H1 (cell line): ENCODE data around the gene ATOH8. TPM values are rescaled to one million over a fixed set of nuclear protein-coding genes. Genes with fewer than 3 reads are reported as not detected.
A peak's percentile ranks its signal among the peaks of the same experiment; 100 is the strongest.

ENCODE experiments used
- CTCF ChIA-PET: fragments of 300-600 bp; sonication (Branson Sonifier 250); formaldehyde crosslinking; loops from one replicate; lab custom pipeline; 2021; ENCODE audit not compliant: partially characterized antibody; lab: Charles Lee
- POLR2A ChIA-PET: fragments of 300-600 bp; sonication (Branson Sonifier 250); formaldehyde crosslinking; loops from one replicate; lab custom pipeline; 2021; ENCODE audit warnings: inconsistent platforms; ENCODE audit not compliant: partially characterized antibody; lab: Charles Lee
- DNase-seq, 2 experiments: peaks; one replicate each; pipeline versions ENCODE4 v3.0.0 to v3.0.0-alpha.2; 2010 to 2022; ENCODE audit warnings: low spot score in 2 of 2, low read depth in 1 of 2, mixed read lengths in 1 of 2
- FAIRE-seq: peaks from 2 replicates; lab custom pipeline; 2011; peaks lifted over from hg19 to GRCh38; lab: Jason Lieb, UNC
- H2AFZ ChIP-seq: 2 replicates; pipeline ENCODE4 v1.8.1; 2012; ENCODE audit warnings: low read length, inconsistent platforms
- H2AK5ac ChIP-seq: 2 replicates; pipeline ENCODE4 v1.6.1; 2013; ENCODE audit warnings: low read depth, low read length
- H2BK120ac ChIP-seq: replicated peaks from 2 replicates; pipeline ENCODE3; 2013; ENCODE audit warnings: low read depth, low read length, inconsistent platforms
- H2BK12ac ChIP-seq: 2 replicates; pipeline ENCODE4 v1.6.1; 2013; ENCODE audit warnings: low read depth, low read length
- H2BK15ac ChIP-seq: 2 replicates; pipeline ENCODE4 v1.6.1; 2013; ENCODE audit warnings: low read length
- H2BK20ac ChIP-seq: 2 replicates; pipeline ENCODE4 v1.6.1; 2013; ENCODE audit warnings: low read length
- H2BK5ac ChIP-seq: 2 replicates; pipeline ENCODE4 v1.6.1; 2013; ENCODE audit warnings: low read depth, low read length
- H3K14ac ChIP-seq: 2 replicates; pipeline ENCODE4 v1.6.1; 2013; ENCODE audit warnings: inconsistent platforms; ENCODE audit not compliant: insufficient read length
- H3K18ac ChIP-seq: 2 replicates; pipeline ENCODE4 v1.6.1; 2013; ENCODE audit warnings: low read length; ENCODE audit errors: extremely low read depth
- H3K23ac ChIP-seq: 2 replicates; pipeline ENCODE4 v1.6.1; 2013; ENCODE audit warnings: inconsistent platforms; ENCODE audit not compliant: insufficient read length
- H3K23me2 ChIP-seq: 2 replicates; pipeline ENCODE4 v1.6.1; 2013; ENCODE audit warnings: low read depth, low read length
- H3K27ac ChIP-seq: 2 replicates; pipeline ENCODE4 v1.6.1; 2011; ENCODE audit warnings: low read depth, low read length, inconsistent platforms
- H3K27me3 ChIP-seq, 4 experiments: replicated peaks in 1 of 4; 1 replicate in 1 of 4; 2 replicates in 3 of 4; pipeline versions ENCODE4 v1.6.1 to v1.8.1; 2011 to 2013; ENCODE audit warnings: low read length in 3 of 4, mild to moderate bottlenecking in 3 of 4, inconsistent platforms in 2 of 4, mixed read lengths in 2 of 4, moderate library complexity in 1 of 4; ENCODE audit not compliant: control insufficient read depth in 3 of 4, insufficient read depth in 3 of 4; ENCODE audit errors: extremely low read depth in 1 of 4
- H3K36me3 ChIP-seq, 4 experiments: 2 replicates each; pipeline versions ENCODE4 v1.6.1 to v1.8.1; 2011 to 2013; ENCODE audit warnings: mild to moderate bottlenecking in 4 of 4, low read length in 3 of 4, moderate library complexity in 2 of 4, control low read depth in 1 of 4, inconsistent platforms in 1 of 4; ENCODE audit not compliant: insufficient read depth in 4 of 4, control insufficient read depth in 2 of 4
- H3K4ac ChIP-seq: replicated peaks from 2 replicates; pipeline ENCODE3; 2013; ENCODE audit warnings: low read length, low read depth, mixed read lengths, inconsistent platforms; ENCODE audit not compliant: insufficient read length
- H3K4me1 ChIP-seq, 4 experiments: replicated peaks in 1 of 4; 1 replicate in 1 of 4; 2 replicates in 3 of 4; pipeline versions ENCODE4 v1.6.1 to v1.8.1; 2011 to 2013; ENCODE audit warnings: low read length in 3 of 4, inconsistent platforms in 2 of 4, mixed read lengths in 1 of 4; ENCODE audit not compliant: insufficient read depth in 4 of 4, control insufficient read depth in 3 of 4
- H3K4me2 ChIP-seq, 2 experiments: 2 replicates each; pipeline versions ENCODE4 v1.6.1 to v1.8.1; 2011 to 2013; ENCODE audit warnings: low read depth in 2 of 2, low read length in 2 of 2, control low read depth in 1 of 2, inconsistent platforms in 1 of 2, mild to moderate bottlenecking in 1 of 2; ENCODE audit not compliant: insufficient read depth in 1 of 2
- H3K4me3 ChIP-seq, 4 experiments: fragments of 200-600, 300-600 bp in 1 of 4; sonication (generic), shearing (Covaris generic), sonication (Bioruptor Twin) in 1 of 4; 2 replicates each; pipeline versions ENCODE4 v1.5.1 to v1.8.1; 2011 to 2016; ENCODE audit warnings: low read length in 4 of 4, low read depth in 3 of 4, control low read depth in 2 of 4, inconsistent platforms in 2 of 4, mild to moderate bottlenecking in 2 of 4, mixed read lengths in 1 of 4, moderate library complexity in 1 of 4; ENCODE audit not compliant: insufficient read depth in 2 of 4; ENCODE audit errors: extremely low read depth in 1 of 4
- H3K56ac ChIP-seq: replicated peaks from 2 replicates; pipeline ENCODE3; 2013; ENCODE audit warnings: low read depth, mild to moderate bottlenecking, mixed read lengths, low read length, inconsistent platforms; ENCODE audit not compliant: insufficient read length
- H3K79me1 ChIP-seq: 2 replicates; pipeline ENCODE4 v1.6.1; 2013; ENCODE audit warnings: low read depth, low read length, control low read depth
- H3K79me2 ChIP-seq, 2 experiments: 2 replicates each; pipeline versions ENCODE4 v1.6.1 to v1.8.1; 2012 to 2013; ENCODE audit warnings: low read length in 2 of 2, mild to moderate bottlenecking in 2 of 2, inconsistent platforms in 1 of 2; ENCODE audit not compliant: insufficient read depth in 2 of 2, control insufficient read depth in 1 of 2
- H3K9ac ChIP-seq, 4 experiments: replicated peaks in 1 of 4; 1 replicate in 1 of 4; 2 replicates in 3 of 4; pipeline versions ENCODE4 v1.6.1 to v1.8.1; 2011 to 2013; ENCODE audit warnings: low read depth in 3 of 4, low read length in 3 of 4, control low read depth in 2 of 4, mild to moderate bottlenecking in 2 of 4, moderate library complexity in 2 of 4, inconsistent platforms in 1 of 4; ENCODE audit errors: extremely low read depth in 1 of 4
- H3K9me3 ChIP-seq, 2 experiments: 2 replicates each; pipeline versions ENCODE4 v1.6.1 to v1.8.1; 2012 to 2013; ENCODE audit warnings: mild to moderate bottlenecking in 2 of 2, moderate library complexity in 2 of 2, control low read depth in 1 of 2, inconsistent platforms in 1 of 2, low read depth in 1 of 2, low read length in 1 of 2, mixed read lengths in 1 of 2; ENCODE audit not compliant: insufficient read depth in 2 of 2
- H4K20me1 ChIP-seq, 2 experiments: replicated peaks in 1 of 2; 2 replicates each; pipeline versions ENCODE3 to v1.8.1; 2011 to 2013; ENCODE audit warnings: inconsistent platforms in 2 of 2, low read length in 2 of 2, mild to moderate bottlenecking in 1 of 2; ENCODE audit not compliant: insufficient read depth in 2 of 2, control insufficient read depth in 1 of 2
- H4K5ac ChIP-seq: 2 replicates; pipeline ENCODE4 v1.6.1; 2013; ENCODE audit warnings: low read length, low read depth, mixed read lengths, inconsistent platforms; ENCODE audit not compliant: insufficient read length
- H4K8ac ChIP-seq: 2 replicates; pipeline ENCODE4 v1.8.0; 2013; ENCODE audit warnings: mild to moderate bottlenecking, moderate library complexity, low read length, inconsistent platforms; ENCODE audit not compliant: insufficient read depth; ENCODE audit errors: extremely low read depth
- H4K91ac ChIP-seq: replicated peaks from 2 replicates; pipeline ENCODE3; 2013; ENCODE audit warnings: low read length, mixed read lengths, inconsistent platforms; ENCODE audit not compliant: insufficient read length
- BACH1 ChIP-seq: IDR thresholded peaks from 2 replicates; pipeline ENCODE4 v1.6.1; 2012; ENCODE audit warnings: low read length, improper control_type of control experiment
- CREB1 ChIP-seq: IDR thresholded peaks from 2 replicates; pipeline ENCODE4 v1.6.1; 2012; ENCODE audit warnings: inconsistent platforms
- E2F6 ChIP-seq: IDR thresholded peaks from 2 replicates; pipeline ENCODE4 v1.6.1; 2012; ENCODE audit warnings: inconsistent platforms
- FOSL1 ChIP-seq: IDR thresholded peaks from 2 replicates; pipeline ENCODE4 v1.6.1; 2011; ENCODE audit warnings: mild to moderate bottlenecking, low read depth, low read length, moderate library complexity; ENCODE audit not compliant: insufficient read depth
- GABPA ChIP-seq: IDR thresholded peaks from 2 replicates; pipeline ENCODE4 v1.6.1; 2011; ENCODE audit warnings: mild to moderate bottlenecking, low read length, moderate library complexity, borderline replicate concordance; ENCODE audit not compliant: insufficient read depth
- HDAC6 ChIP-seq: IDR thresholded peaks from one replicate; pipeline ENCODE4 v1.7.1; 2012; ENCODE audit warnings: low read depth, mild to moderate bottlenecking, inconsistent platforms, low read length, moderate library complexity
- KDM1A ChIP-seq: fragments of 200-600, 300-600 bp; sonication (generic); IDR thresholded peaks from 2 replicates; pipeline ENCODE4 v1.7.1; 2016; ENCODE audit warnings: mild to moderate bottlenecking, low read length, borderline replicate concordance
- NRF1 ChIP-seq: IDR thresholded peaks from 2 replicates; pipeline ENCODE4 v1.6.1; 2011; ENCODE audit warnings: mild to moderate bottlenecking, low read depth, low read length, improper control_type of control experiment
- YY1 ChIP-seq: IDR thresholded peaks from 2 replicates; pipeline ENCODE4 v1.6.1; 2011; ENCODE audit warnings: low read depth, mild to moderate bottlenecking, low read length
- WGBS, 2 experiments: shearing (Covaris generic) in 1 of 2; methylation state at CpG; one replicate each; pipeline versions ENCODE4 v1.1.6 to v1.1.7; 2013 to 2015; ENCODE audit warnings: low lambda C conversion rate in 2 of 2, mixed read lengths in 2 of 2, inconsistent platforms in 1 of 2, low coverage in 1 of 2, missing lambda C conversion rate in 1 of 2; ENCODE audit not compliant: insufficient replicate concordance in 2 of 2, insufficient coverage in 1 of 2, insufficient read length in 1 of 2; ENCODE audit errors: extremely low coverage in 1 of 2, missing lambda C conversion rate in 1 of 2; 5-methylcytosine and 5-hydroxymethylcytosine counted together
- polyA plus RNA-seq, 7 experiments: library from polyadenylated mRNA; depleted of rRNA in 3 of 7; stranded (reverse) in 5 of 7; unstranded in 2 of 7; fragments of >200 nt in 5 of 7; fragments of 200-250 nt in 2 of 7; gene quantifications; 1 replicate in 5 of 7; 2 replicates in 1 of 7; 4 replicates in 1 of 7; pipeline versions ENCODE4 v1.2.1 to v1.2.3, GENCODE V29; 2011 to 2013; ENCODE audit warnings: missing spikeins in 2 of 7, mixed read lengths in 2 of 7
- total RNA-seq: library from RNA; stranded (reverse); fragmentation: NEBNext Ultra II Directional; extraction: Animal tissue kit (Norgen Biotek cat#: 25700); gene quantifications from 2 replicates; pipeline ENCODE4 v1.2.1, GENCODE V29; 2021
- TF ChIP-seq, protein P1 (sequence below): IDR thresholded peaks from 2 replicates; pipeline ENCODE4 v1.6.1; 2012; ENCODE audit warnings: inconsistent platforms

ATOH8 gene
- total and polyA plus RNA-seq, 2 of the 8 experiments (the other 6 are each of a cell fraction or from before 2014, with no cell fraction given), result 0.50 to 0.53 TPM

DNA sequence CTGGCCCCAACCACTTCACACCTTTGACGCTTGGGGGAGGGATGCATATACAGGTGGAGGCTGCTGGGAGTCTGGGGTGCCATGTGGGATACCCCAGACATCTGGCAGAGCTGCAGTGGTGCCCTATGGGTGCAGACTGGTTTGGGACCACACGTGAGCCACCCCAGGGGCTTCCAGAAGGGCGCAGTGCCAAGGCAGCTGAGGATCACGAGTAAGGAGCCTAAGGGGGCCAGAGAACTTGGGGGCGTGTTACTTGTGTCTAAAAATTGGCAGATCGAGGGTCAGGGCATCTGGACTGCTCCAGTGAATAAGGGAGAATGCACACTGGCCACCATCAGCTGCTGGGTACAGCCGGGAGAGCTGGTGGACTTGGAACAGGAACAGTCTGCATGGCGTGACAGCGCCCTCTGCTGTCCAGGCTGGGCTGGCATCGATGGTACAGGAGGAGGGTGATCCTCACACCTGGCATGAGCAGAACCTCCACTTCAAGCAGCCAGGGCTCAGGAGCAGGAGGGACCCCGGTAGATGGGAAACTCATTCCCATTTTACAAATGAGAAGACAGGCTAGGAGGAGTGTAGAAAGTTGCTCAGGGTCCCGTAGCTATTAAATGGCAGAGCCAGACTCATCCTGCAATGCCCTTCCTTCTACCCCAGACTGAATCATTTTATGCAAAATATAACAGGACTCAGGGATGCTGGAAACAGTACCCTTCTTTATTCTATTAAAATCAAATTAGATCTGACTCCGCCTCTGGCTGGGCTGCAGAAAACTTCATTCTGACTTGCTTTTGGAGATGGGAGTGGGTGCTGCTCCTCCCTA is 60.4 kb downstream of the ATOH8 start:
- no peaks in the 10 kb centered on the region for H3K9me3 ChIP-seq
- no peak overlapping the region for H3K56ac ChIP-seq
- ChIA-PET CTCF (interaction anchor here (0.6 to 11.2 kb wide), 47 partner anchors 9 to 271 kb away, joined by 3 to 128 read pairs (median 6); partner anchors contain the start of genes ATOH8 and GNLY), POLR2A (interaction anchor here (1.1 to 1.7 kb wide), 2 partner anchors 61 to 63 kb away, joined by 3 read pairs; partner anchors contain the start of gene ATOH8)
- no peak overlapping the region for H2BK120ac ChIP-seq
- H4K8ac ChIP-seq, result no peak overlapping the region
- no peak overlapping the region for H2AK5ac ChIP-seq
- no peak overlapping the region for H3K4me2 ChIP-seq
- no peak overlapping the region for H3K18ac ChIP-seq
- no peaks in the 10 kb centered on the region for H3K79me2 ChIP-seq
- no peak overlapping the region for H3K9ac ChIP-seq
- H3K4ac ChIP-seq, result no peak overlapping the region
- H4K5ac ChIP-seq, result no peak overlapping the region
- 41% methylated on average over 13 of the region's 13 CpGs; no CpG with 5 or more reads in 1 of the 2 experiments for WGBS, 2 experiments
- H2BK15ac ChIP-seq, result no peak overlapping the region
- FAIRE-seq, result no peak
- H3K27me3 ChIP-seq, result no peaks in the 10 kb centered on the region; a peak in 1 of 7 replicates
- peak; percentile 81 to 97 for DNase-seq
- H3K36me3 ChIP-seq, result no peaks in the 10 kb centered on the region
- no peaks in the 10 kb centered on the region for H4K20me1 ChIP-seq
- no peaks in the 10 kb centered on the region for H3K79me1 ChIP-seq
- no peak overlapping the region for H2BK12ac ChIP-seq
- H2BK5ac ChIP-seq, result no peak overlapping the region
- no peaks in the 10 kb centered on the region for H3K23me2 ChIP-seq
- no peak overlapping the region for H3K4me3 ChIP-seq
- no peak overlapping the region for H3K14ac ChIP-seq
- no peak overlapping the region for H4K91ac ChIP-seq
- no peak overlapping the region for H3K27ac ChIP-seq
- no peak overlapping the region for H2BK20ac ChIP-seq
- no peaks in the 10 kb centered on the region; a peak in 4 of 7 replicates for H3K4me1 ChIP-seq
- no peak overlapping the region for H3K23ac ChIP-seq
- H2AFZ ChIP-seq, result peak overlapping the region; percentile 47; the same call in 1 of the 2 replicates
- TF ChIP-seq E2F6, result 0 out of 2 replicates have a peak, but pooled peaks have one; percentile 32
- TF ChIP-seq, protein P1, sequence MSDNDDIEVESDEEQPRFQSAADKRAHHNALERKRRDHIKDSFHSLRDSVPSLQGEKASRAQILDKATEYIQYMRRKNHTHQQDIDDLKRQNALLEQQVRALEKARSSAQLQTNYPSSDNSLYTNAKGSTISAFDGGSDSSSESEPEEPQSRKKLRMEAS, result peak; percentile 64; the same call in 1 of the 2 replicates
- no peak for TF ChIP-seq HDAC6
- peak; percentile 14; the same call in 1 of the 2 replicates for TF ChIP-seq CREB1
- no peak for TF ChIP-seq NRF1
- TF ChIP-seq KDM1A, result no peak
- no peak for TF ChIP-seq FOSL1
- TF ChIP-seq YY1, result no peak; the same call in 1 of the 2 replicates
- no peak for TF ChIP-seq BACH1
- 0 out of 2 replicates have a peak, but pooled peaks have one; percentile 22 for TF ChIP-seq GABPA
